ENCODE data around the gene PDS5A. TPM values are rescaled to one million over a fixed set of nuclear protein-coding genes. Genes with fewer than 3 reads are reported as not detected.

PDS5A gene
- total and polyA plus RNA-seq, 2 donors from 2014 or later: 13.1 to 59.8 TPM

DNA sequence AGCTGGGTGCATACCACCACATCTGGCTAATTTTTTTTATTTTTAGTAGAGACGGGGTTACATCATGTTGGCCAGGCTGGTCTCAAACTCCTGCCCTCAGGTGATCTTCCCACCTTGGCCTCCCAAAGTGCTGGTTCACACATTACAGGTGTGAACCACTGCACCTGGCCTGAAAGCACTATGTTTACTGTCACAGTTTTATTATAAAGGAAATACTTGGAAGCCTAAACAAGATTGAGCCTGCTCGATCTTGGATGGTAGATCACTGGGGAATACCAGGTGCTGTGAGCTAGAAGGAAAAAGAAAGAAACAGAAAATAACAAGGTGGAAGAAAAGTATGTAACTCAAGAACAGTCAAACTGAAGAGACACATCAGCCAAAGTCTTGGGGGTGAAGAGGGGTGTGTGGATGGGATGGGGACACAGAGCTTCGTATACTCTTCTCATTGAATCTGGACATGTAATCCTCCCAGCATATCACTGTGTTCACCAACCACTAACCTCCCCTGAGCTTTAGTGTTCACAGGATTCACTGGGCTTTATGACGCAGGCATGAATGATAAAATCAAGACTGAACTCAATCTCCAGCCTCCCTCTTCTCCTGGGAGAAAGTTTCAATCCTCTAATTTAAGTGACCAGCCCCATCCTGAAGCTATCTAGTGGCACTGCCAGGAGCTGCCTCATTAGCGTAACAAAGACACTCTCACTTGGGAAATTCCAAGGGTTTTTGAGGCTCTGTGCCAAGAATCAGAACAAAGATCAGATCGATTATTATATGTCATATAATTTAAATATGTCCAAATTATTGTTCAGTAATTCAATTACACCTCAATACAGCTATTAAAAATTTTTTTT is 40.9 kb downstream of the PDS5A start:
- FAIRE-seq (no peak), DNase-seq (no peak)
- Histone ChIP-seq H3K9me3 (ENCODE audit: control insufficient read depth in 2 of 3, insufficient read depth in 1 of 3, low read length in 3 of 3) (no peaks in the 10 kb centered on the region), H3K27me3 (ENCODE audit: control insufficient read depth, insufficient read depth, low read length) (no peaks in the 10 kb centered on the region), H3K9ac (ENCODE audit: low read length in 3 of 3) (no peak overlapping the region), H3K4me3 (ENCODE audit: low read length in 3 of 3) (no peak overlapping the region), H3K27ac (ENCODE audit: low read depth in 2 of 2, low read length in 2 of 2) (no peak overlapping the region), H3K36me3 (ENCODE audit: control insufficient read depth in 2 of 3, insufficient read depth in 3 of 3, low read length in 3 of 3) (no peaks in the 10 kb centered on the region), H3K4me1 (ENCODE audit: control insufficient read depth in 2 of 3, insufficient read depth in 2 of 3, low read depth in 1 of 3, low read length in 3 of 3) (peaks cover 2 to 13% (median 5%) of the 10 kb centered on the region in 3 donors)
- intact Hi-C loops (cut with DNase I): no loop called here
- TF ChIP-seq, protein P1, sequence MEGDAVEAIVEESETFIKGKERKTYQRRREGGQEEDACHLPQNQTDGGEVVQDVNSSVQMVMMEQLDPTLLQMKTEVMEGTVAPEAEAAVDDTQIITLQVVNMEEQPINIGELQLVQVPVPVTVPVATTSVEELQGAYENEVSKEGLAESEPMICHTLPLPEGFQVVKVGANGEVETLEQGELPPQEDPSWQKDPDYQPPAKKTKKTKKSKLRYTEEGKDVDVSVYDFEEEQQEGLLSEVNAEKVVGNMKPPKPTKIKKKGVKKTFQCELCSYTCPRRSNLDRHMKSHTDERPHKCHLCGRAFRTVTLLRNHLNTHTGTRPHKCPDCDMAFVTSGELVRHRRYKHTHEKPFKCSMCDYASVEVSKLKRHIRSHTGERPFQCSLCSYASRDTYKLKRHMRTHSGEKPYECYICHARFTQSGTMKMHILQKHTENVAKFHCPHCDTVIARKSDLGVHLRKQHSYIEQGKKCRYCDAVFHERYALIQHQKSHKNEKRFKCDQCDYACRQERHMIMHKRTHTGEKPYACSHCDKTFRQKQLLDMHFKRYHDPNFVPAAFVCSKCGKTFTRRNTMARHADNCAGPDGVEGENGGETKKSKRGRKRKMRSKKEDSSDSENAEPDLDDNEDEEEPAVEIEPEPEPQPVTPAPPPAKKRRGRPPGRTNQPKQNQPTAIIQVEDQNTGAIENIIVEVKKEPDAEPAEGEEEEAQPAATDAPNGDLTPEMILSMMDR (IDR thresholded peaks at IDR 0.05; ENCODE audit: borderline replicate concordance, extremely low read depth, insufficient read depth): no peak

DNA sequence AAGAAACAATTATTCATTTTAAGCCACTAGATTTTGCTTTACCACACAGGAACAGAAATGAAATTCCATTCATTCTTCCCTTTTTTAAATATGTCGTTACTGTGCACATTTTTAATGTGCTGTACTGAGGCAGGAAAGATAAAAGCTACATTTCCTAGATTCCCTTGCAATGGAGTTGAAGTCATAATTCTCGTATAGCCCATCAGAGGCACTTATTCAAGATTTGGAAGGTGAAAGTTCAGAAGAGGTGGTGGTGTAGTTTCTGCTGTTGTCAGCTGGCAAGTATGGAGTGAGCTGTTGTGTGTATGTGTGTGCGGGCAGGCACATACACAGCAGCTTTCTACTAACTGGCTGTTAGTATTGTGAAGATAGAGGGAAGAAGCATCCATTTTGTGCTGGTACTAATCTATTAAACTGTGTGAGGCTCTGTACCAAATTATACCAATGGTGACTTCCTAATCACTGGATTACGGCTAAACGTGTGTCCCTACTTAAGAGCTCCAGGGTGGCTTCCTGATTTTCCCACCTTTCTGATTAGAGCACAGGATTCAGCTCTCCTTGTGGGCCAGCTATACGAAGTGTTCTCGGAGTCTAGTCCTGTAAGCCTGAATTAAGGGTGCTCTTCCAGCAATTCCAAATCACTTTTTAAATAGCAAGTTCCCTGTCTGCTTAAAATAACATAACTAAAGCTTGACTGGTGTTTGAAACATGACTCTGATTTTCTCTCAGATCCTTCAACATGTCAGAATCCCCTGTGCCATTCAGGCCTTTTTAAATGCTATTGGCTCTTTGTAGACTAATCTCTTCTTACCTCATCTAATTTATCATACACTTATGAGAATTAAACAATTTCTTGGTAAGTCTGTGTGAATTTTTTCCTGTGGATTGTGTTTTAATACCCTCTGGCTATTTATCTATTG is 43.8 kb downstream of the PDS5A start:
- intact Hi-C loops (cut with DNase I): no loop called here
- H3K9ac ChIP-seq (ENCODE audit: low read length in 3 of 3): no peak overlapping the region
- H3K27me3 ChIP-seq (ENCODE audit: control insufficient read depth, insufficient read depth, low read length): no peaks in the 10 kb centered on the region
- no peak for FAIRE-seq
- TF ChIP-seq, protein P1 (IDR thresholded peaks at IDR 0.05; ENCODE audit: borderline replicate concordance, extremely low read depth, insufficient read depth): no peak
- peaks cover 2 to 13% (median 5%) of the 10 kb centered on the region in 3 donors for H3K4me1 ChIP-seq (ENCODE audit: control insufficient read depth in 2 of 3, insufficient read depth in 2 of 3, low read depth in 1 of 3, low read length in 3 of 3)
- H3K9me3 ChIP-seq (ENCODE audit: control insufficient read depth in 2 of 3, insufficient read depth in 1 of 3, low read length in 3 of 3): no peaks in the 10 kb centered on the region
- no peaks in the 10 kb centered on the region for H3K36me3 ChIP-seq (ENCODE audit: control insufficient read depth in 2 of 3, insufficient read depth in 3 of 3, low read length in 3 of 3)
- peak in 2 of 5 donors; percentile 8 to 11 for DNase-seq
- no peak overlapping the region for H3K27ac ChIP-seq (ENCODE audit: low read depth in 2 of 2, low read length in 2 of 2)
- H3K4me3 ChIP-seq (ENCODE audit: low read length in 3 of 3): no peak overlapping the region

DNA sequence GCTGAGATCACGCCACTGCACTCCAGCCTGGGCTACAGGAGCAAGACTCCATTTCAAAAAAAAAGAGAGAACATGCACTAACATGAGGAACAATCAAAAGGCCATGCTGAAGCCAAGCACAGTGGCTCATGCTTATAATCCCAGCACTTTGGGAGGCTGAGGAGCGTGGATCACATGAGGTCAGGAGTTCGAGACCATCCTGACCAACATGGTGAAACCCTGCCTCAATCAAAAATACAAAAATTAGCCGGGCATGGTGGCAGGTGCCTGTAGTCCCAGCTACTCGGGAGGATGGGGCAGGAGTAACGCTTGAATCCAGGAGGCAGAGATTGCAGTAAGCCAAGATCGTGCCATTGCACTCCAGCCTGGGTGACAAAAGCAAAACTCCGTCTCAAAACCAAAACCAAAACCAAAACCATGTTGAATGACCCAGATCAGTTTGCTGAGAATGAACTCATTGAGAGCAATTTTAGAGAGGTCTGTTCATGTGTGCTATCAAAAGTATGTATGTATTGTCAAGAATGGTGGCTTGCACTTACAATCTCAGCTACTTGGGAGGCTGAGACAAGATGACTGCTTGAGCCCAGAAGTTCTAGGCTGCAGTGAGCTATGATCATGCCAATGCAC is 44.8 kb downstream of the PDS5A start:
- no peaks in the 10 kb centered on the region for H3K9me3 ChIP-seq (ENCODE audit: control insufficient read depth in 2 of 3, insufficient read depth in 1 of 3, low read length in 3 of 3)
- no peak overlapping the region for H3K27ac ChIP-seq (ENCODE audit: low read depth in 2 of 2, low read length in 2 of 2)
- TF ChIP-seq, protein P1 (IDR thresholded peaks at IDR 0.05; ENCODE audit: borderline replicate concordance, extremely low read depth, insufficient read depth): no peak
- intact Hi-C loops (cut with DNase I): no loop called here
- no peak overlapping the region for H3K9ac ChIP-seq (ENCODE audit: low read length in 3 of 3)
- H3K36me3 ChIP-seq (ENCODE audit: control insufficient read depth in 2 of 3, insufficient read depth in 3 of 3, low read length in 3 of 3): no peaks in the 10 kb centered on the region
- no peak for FAIRE-seq
- H3K4me3 ChIP-seq (ENCODE audit: low read length in 3 of 3): peak overlapping the region in 1 of 3 donors; percentile 37
- no peak for DNase-seq
- no peaks in the 10 kb centered on the region for H3K27me3 ChIP-seq (ENCODE audit: control insufficient read depth, insufficient read depth, low read length)
- H3K4me1 ChIP-seq (ENCODE audit: control insufficient read depth in 2 of 3, insufficient read depth in 2 of 3, low read depth in 1 of 3, low read length in 3 of 3): peaks cover 2 to 13% (median 5%) of the 10 kb centered on the region in 3 donors

Measured in kidney (tissue), 14 donors.